HFF-Myc (cell line): ENCODE measurements around the gene RAB4B.

Experiments
- DNase-seq: peaks from one replicate; pipeline ENCODE4 v3.0.0-alpha.2; 2011; ENCODE audit warnings: low read depth; ENCODE audit errors: extremely low read depth
- H3K4me3 ChIP-seq: replicated peaks from 2 replicates; pipeline ENCODE4 v1.5.1; 2011; ENCODE audit warnings: low read depth, mild to moderate bottlenecking, control low read depth, low read length
- CTCF ChIP-seq: IDR thresholded peaks from 2 replicates; pipeline ENCODE4 v1.5.1; 2012; ENCODE audit warnings: mild to moderate bottlenecking, low read depth, low read length, control low read depth; ENCODE audit errors: missing control alignments

RAB4B gene

GRCh38 chr19:40774916-40775631 is 3.0 kb upstream of the RAB4B start, which contains the start of gene MIA:
MIA (plus strand) TSS chr19:40775521; CDS start chr19:40775543, 22 bp downstream.
- no peak within 1 kb of the TSS for H3K4me3 ChIP-seq
- no peak for TF ChIP-seq CTCF
- DNase-seq = no peak

GRCh38 chr19:40775632-40776022 is 2.4 kb upstream of the RAB4B start:
- no peak for TF ChIP-seq CTCF
- H3K4me3 ChIP-seq = no peak overlapping the region
- DNase-seq = no peak

- H3K4me3 ChIP-seq = no peak overlapping the region
- DNase-seq = no peak
- TF ChIP-seq CTCF = no peak
Observed at GRCh38 chr19:40776364-40776763, 1.7 kb upstream of the RAB4B start.

- H3K4me3 ChIP-seq = peak overlapping the region; percentile 50
- no peak for TF ChIP-seq CTCF
- peak; percentile 92 for DNase-seq
Observed at GRCh38 chr19:40776932-40777644, 959 bp upstream of the RAB4B start.

- no peak for DNase-seq
- peak overlapping the region; percentile 50 for H3K4me3 ChIP-seq
- no peak for TF ChIP-seq CTCF
Observed at GRCh38 chr19:40777645-40777936, 456 bp upstream of the RAB4B start.

GRCh38 chr19:40778706-40779284 is 748 bp downstream of the RAB4B start:
- no peak for DNase-seq
- peak overlapping the region; percentile 50 for H3K4me3 ChIP-seq
- no peak for TF ChIP-seq CTCF
